Measurements from ENCODE around the gene CDC45.

The CDC45 gene

GRCh38 chr22:19510919-19511341 lies 31.2 kb downstream of the CDC45 start:
- DNase-seq (ENCODE audit: low read depth in 1 of 2, low spot score in 1 of 2): no peak

- DNase-seq (ENCODE audit: low read depth in 1 of 2, low spot score in 1 of 2): no peak
These were observed 34.1 kb downstream of the CDC45 start for GRCh38 chr22:19513823-19514222.

- no peak for DNase-seq (ENCODE audit: low read depth in 1 of 2, low spot score in 1 of 2)
These were observed 35.3 kb downstream of the CDC45 start for GRCh38 chr22:19514831-19515565.

- DNase-seq (ENCODE audit: low read depth in 1 of 2, low spot score in 1 of 2): no peak
These were observed 36.1 kb downstream of the CDC45 start for GRCh38 chr22:19515654-19516377.

- no peak for DNase-seq (ENCODE audit: low read depth in 1 of 2, low spot score in 1 of 2)
These were observed 36.9 kb downstream of the CDC45 start for GRCh38 chr22:19516378-19517170.

GRCh38 chr22:19517171-19517500 lies 37.4 kb downstream of the CDC45 start:
- no peak for DNase-seq (ENCODE audit: low read depth in 1 of 2, low spot score in 1 of 2)

GRCh38 chr22:19517919-19518611 lies 38.3 kb downstream of the CDC45 start:
- no peak for DNase-seq (ENCODE audit: low read depth in 1 of 2, low spot score in 1 of 2)

GRCh38 chr22:19518635-19519034 lies 38.9 kb downstream of the CDC45 start:
- no peak for DNase-seq (ENCODE audit: low read depth in 1 of 2, low spot score in 1 of 2)

- no peak for DNase-seq (ENCODE audit: low read depth in 1 of 2, low spot score in 1 of 2)
These were observed 39.6 kb downstream of the CDC45 start for GRCh38 chr22:19519041-19519926.

- no peak for DNase-seq (ENCODE audit: low read depth in 1 of 2, low spot score in 1 of 2)
These were observed 40.3 kb downstream of the CDC45 start for GRCh38 chr22:19520007-19520406.

- DNase-seq (ENCODE audit: low read depth in 1 of 2, low spot score in 1 of 2): no peak
These were observed 41.0 kb downstream of the CDC45 start for GRCh38 chr22:19520566-19521305.

- DNase-seq (ENCODE audit: low read depth in 1 of 2, low spot score in 1 of 2): no peak
These were observed 42.6 kb downstream of the CDC45 start for GRCh38 chr22:19522190-19522880.

GRCh38 chr22:19522881-19523239 lies 43.1 kb downstream of the CDC45 start:
- no peak for DNase-seq (ENCODE audit: low read depth in 1 of 2, low spot score in 1 of 2)

GRCh38 chr22:19523240-19524169 lies 43.8 kb downstream of the CDC45 start:
- no peak for DNase-seq (ENCODE audit: low read depth in 1 of 2, low spot score in 1 of 2)

- no peak for DNase-seq (ENCODE audit: low read depth in 1 of 2, low spot score in 1 of 2)
These were observed 44.7 kb downstream of the CDC45 start, which contains the start of gene CLDN5 for GRCh38 chr22:19524170-19525115. Gene CLDN5 (minus strand): TSS chr22:19524410. CDS start chr22:19524255, 155 bp downstream.

GRCh38 chr22:19525116-19525660 lies 45.5 kb downstream of the CDC45 start:
- DNase-seq (ENCODE audit: low read depth in 1 of 2, low spot score in 1 of 2): no peak

GRCh38 chr22:19525666-19526065 lies 45.9 kb downstream of the CDC45 start:
- DNase-seq (ENCODE audit: low read depth in 1 of 2, low spot score in 1 of 2): no peak
